Mesothelial cell of epicardium (in vitro differentiated cells): ENCODE data around the gene RPS6KA3. TPM values are rescaled to one million over a fixed set of nuclear protein-coding genes. Genes with fewer than 3 reads are reported as not detected.

ENCODE experiments used
- DNase-seq, 2 experiments: peaks; one replicate each; pipeline ENCODE4 v3.0.0; 2021; ENCODE audit warnings: low spot score in 2 of 2; ENCODE audit not compliant: unreplicated experiment in 2 of 2
- H3K27ac Mint-ChIP-seq: 2 replicates; pipeline ENCODE4 v1.8.0; 2021; ENCODE audit warnings: mixed read lengths
- H3K27me3 Mint-ChIP-seq: 2 replicates; pipeline ENCODE4 v1.8.0; 2021; ENCODE audit warnings: low read depth, mixed read lengths
- H3K36me3 Mint-ChIP-seq: 2 replicates; pipeline ENCODE4 v1.8.0; 2021; ENCODE audit warnings: mixed read lengths
- H3K4me1 Mint-ChIP-seq: 2 replicates; pipeline ENCODE4 v1.8.0; 2021; ENCODE audit warnings: mixed read lengths
- H3K4me3 Mint-ChIP-seq: 2 replicates; pipeline ENCODE4 v1.8.0; 2021; ENCODE audit warnings: mild to moderate bottlenecking, moderate library complexity, mixed read lengths
- H3K9me3 Mint-ChIP-seq: 2 replicates; pipeline ENCODE4 v1.8.0; 2021; ENCODE audit warnings: mixed read lengths
- total RNA-seq: library from RNA; stranded (reverse); gene quantifications from 3 replicates; pipeline ENCODE4 v1.2.1, GENCODE V29; 2021
- TF ChIP-seq, protein P1 (sequence below): fragments of 200-600 bp; sonication (generic); IDR thresholded peaks from one replicate; pipeline ENCODE4 v1.5.0; 2021; ENCODE audit warnings: antibody characterized with exemption; ENCODE audit not compliant: unreplicated experiment

RPS6KA3 gene
- total RNA-seq, 1 donor from 2014 or later = 42.3 TPM

DNA sequence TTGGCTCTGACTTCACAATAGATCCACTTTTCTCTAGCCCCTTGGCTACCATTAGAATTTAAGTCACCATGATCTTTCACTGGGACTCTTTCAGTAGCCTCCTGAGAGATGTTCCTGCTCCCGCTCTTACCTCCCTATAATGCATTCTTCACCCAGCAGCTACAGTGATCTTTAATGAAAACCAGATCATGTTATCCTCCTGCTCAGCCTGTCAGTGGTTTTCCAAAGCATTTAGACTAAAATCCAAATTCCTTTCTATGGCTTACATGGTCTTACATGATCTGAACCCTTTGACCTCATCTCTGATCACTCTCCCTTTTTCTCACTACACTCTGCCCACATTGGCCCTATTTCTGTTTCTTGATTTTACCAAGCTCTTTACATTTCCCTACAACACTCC, 18.3 kb upstream of the RPS6KA3 start:
- H3K4me1 Mint-ChIP-seq = no peaks in the 10 kb centered on the region

DNA sequence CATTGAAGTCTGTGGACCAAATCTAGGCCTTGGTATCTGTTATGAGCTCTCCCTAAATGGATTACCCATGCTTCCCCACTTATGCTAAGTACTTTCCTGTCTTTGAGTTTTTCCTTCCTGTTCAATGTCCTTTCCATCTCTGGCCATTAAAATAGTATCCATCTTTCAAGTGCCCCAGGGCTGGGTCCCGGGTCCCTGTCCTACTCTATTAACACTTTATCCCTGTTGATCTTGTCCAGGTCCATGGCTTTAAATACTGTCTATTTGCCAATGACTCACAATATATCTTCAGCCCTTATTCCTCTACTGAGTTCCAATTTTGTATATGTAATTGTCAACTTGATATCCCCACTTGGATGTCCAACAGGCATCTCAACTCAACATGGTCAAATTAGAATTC, 17.7 kb upstream of the RPS6KA3 start:
- H3K36me3 Mint-ChIP-seq = peaks cover 4% of the 10 kb centered on the region
- TF ChIP-seq, protein P1, sequence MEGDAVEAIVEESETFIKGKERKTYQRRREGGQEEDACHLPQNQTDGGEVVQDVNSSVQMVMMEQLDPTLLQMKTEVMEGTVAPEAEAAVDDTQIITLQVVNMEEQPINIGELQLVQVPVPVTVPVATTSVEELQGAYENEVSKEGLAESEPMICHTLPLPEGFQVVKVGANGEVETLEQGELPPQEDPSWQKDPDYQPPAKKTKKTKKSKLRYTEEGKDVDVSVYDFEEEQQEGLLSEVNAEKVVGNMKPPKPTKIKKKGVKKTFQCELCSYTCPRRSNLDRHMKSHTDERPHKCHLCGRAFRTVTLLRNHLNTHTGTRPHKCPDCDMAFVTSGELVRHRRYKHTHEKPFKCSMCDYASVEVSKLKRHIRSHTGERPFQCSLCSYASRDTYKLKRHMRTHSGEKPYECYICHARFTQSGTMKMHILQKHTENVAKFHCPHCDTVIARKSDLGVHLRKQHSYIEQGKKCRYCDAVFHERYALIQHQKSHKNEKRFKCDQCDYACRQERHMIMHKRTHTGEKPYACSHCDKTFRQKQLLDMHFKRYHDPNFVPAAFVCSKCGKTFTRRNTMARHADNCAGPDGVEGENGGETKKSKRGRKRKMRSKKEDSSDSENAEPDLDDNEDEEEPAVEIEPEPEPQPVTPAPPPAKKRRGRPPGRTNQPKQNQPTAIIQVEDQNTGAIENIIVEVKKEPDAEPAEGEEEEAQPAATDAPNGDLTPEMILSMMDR = no peak
- DNase-seq = no peak
- H3K4me1 Mint-ChIP-seq = no peaks in the 10 kb centered on the region
- no peaks in the 10 kb centered on the region for H3K27me3 Mint-ChIP-seq
- H3K9me3 Mint-ChIP-seq = peaks cover 52% of the 10 kb centered on the region
- H3K27ac Mint-ChIP-seq = no peak overlapping the region
- H3K4me3 Mint-ChIP-seq = no peak overlapping the region

More for the DNA sequence above, 18.3 kb upstream of the RPS6KA3 start:
- Mint-ChIP-seq H3K27ac (no peak overlapping the region), H3K36me3 (peaks cover 4% of the 10 kb centered on the region), H3K4me3 (no peak overlapping the region), H3K27me3 (no peaks in the 10 kb centered on the region), H3K9me3 (peaks cover 48% of the 10 kb centered on the region)
- no peak for DNase-seq
- TF ChIP-seq, protein P1 = no peak

GRCh38 chrX:20280938-20281337, 14.2 kb upstream of the RPS6KA3 start:
- TF ChIP-seq, protein P1 = no peak
- Mint-ChIP-seq H3K36me3 (peaks cover 4% of the 10 kb centered on the region), H3K4me3 (no peak overlapping the region), H3K4me1 (no peaks in the 10 kb centered on the region), H3K9me3 (peaks cover 65% of the 10 kb centered on the region), H3K27ac (no peak overlapping the region), H3K27me3 (no peaks in the 10 kb centered on the region)
- no peak for DNase-seq

DNA sequence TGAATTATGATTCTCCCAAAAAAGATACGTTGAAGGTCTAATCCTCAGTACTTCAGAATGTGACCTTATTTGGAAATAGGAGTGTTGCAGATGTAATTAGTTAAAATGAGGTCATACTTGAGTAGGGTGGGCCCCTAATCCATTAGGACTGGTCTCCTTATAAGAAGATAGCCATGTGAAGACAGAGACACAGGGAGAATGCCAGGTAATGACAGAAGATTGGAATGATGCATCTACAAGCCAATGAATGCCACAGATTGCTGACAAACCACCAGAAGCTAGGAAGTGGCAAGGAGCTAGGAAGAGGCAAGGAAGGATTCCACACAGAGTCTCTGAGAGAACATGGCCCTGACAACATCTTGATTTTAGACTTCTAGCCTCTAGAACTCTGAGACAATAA, 7.4 kb upstream of the RPS6KA3 start:
- Mint-ChIP-seq H3K36me3 (no peaks in the 10 kb centered on the region), H3K9me3 (peaks cover 42% of the 10 kb centered on the region), H3K4me1 (peaks cover 11% of the 10 kb centered on the region), H3K27me3 (no peaks in the 10 kb centered on the region), H3K27ac (no peak overlapping the region), H3K4me3 (no peak overlapping the region)
- DNase-seq = no peak
- TF ChIP-seq, protein P1 = no peak

DNA sequence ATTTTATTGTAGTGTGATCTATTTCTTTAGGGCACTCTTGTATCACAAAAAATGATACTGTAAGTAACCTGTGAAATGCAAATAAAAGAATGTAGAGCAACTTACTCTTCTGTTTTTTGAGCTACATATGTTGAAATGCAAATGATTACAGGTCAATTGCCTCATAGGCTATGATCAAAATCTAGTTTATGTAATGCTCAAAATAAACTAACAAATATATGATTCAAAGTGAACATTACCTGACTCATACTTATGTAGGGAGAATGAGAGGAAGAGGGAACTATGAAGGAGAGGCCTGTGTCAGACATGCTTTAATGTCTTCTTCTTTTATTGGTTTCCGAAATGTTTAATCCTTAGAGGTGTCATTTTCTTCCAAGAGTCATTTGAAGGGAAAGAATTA, 5.0 kb upstream of the RPS6KA3 start:
- H3K9me3 Mint-ChIP-seq = peaks cover 19% of the 10 kb centered on the region
- H3K27me3 Mint-ChIP-seq = no peaks in the 10 kb centered on the region
- no peaks in the 10 kb centered on the region for H3K36me3 Mint-ChIP-seq
- no peak overlapping the region for H3K4me3 Mint-ChIP-seq
- H3K4me1 Mint-ChIP-seq = peaks cover 11% of the 10 kb centered on the region
- DNase-seq = no peak
- no peak overlapping the region for H3K27ac Mint-ChIP-seq
- TF ChIP-seq, protein P1 = no peak

DNA sequence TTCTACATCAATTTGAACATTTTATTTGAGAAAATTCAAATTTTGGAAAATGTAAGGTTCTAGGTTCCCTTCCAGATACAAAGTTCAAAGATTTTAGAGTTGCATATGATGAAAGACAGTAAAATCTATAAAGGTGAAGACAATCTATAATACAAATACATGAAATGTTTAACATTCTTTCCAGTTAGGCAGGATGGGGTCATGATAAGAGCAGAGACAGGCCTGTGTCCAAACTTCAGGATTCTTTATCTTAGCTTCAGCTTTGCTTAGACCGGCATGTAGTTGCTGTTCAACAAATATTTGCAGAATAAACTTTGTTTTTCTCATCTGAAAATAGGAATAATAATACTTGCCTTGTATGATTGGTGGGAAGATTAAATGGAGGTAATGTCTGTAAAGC, 4.5 kb upstream of the RPS6KA3 start:
- no peaks in the 10 kb centered on the region for H3K36me3 Mint-ChIP-seq
- peaks cover 11% of the 10 kb centered on the region for H3K4me1 Mint-ChIP-seq
- H3K4me3 Mint-ChIP-seq = no peak overlapping the region
- H3K27me3 Mint-ChIP-seq = no peaks in the 10 kb centered on the region
- TF ChIP-seq, protein P1 = no peak
- no peak for DNase-seq
- H3K27ac Mint-ChIP-seq = peak overlapping the region; percentile 6
- peaks cover 14% of the 10 kb centered on the region for H3K9me3 Mint-ChIP-seq
